22Rv1 (cell line): Measurements from ENCODE around the gene DCXR.

ENCODE experiments used
- ZFX ChIP-seq: fragments of 450-650 bp; IDR thresholded peaks from 2 replicates; pipeline ENCODE4 v1.6.1; 2017; ENCODE audit warnings: antibody characterized with exemption, borderline replicate concordance
- TF ChIP-seq, protein P1 (sequence below): fragments of 450-650 bp; IDR thresholded peaks from 2 replicates; pipeline ENCODE4 v1.5.1; 2017; ENCODE audit warnings: mild to moderate bottlenecking

GRCh38 chr17:82058855-82059249 is 21.4 kb upstream of the DCXR start:
- TF ChIP-seq, protein P1, sequence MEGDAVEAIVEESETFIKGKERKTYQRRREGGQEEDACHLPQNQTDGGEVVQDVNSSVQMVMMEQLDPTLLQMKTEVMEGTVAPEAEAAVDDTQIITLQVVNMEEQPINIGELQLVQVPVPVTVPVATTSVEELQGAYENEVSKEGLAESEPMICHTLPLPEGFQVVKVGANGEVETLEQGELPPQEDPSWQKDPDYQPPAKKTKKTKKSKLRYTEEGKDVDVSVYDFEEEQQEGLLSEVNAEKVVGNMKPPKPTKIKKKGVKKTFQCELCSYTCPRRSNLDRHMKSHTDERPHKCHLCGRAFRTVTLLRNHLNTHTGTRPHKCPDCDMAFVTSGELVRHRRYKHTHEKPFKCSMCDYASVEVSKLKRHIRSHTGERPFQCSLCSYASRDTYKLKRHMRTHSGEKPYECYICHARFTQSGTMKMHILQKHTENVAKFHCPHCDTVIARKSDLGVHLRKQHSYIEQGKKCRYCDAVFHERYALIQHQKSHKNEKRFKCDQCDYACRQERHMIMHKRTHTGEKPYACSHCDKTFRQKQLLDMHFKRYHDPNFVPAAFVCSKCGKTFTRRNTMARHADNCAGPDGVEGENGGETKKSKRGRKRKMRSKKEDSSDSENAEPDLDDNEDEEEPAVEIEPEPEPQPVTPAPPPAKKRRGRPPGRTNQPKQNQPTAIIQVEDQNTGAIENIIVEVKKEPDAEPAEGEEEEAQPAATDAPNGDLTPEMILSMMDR: no peak
- TF ChIP-seq ZFX: no peak
